BE2C (cell line): ENCODE data around the gene JMJD4. TPM values are rescaled to one million over a fixed set of nuclear protein-coding genes. Genes with fewer than 3 reads are reported as not detected.

Source experiments
- DNase-seq: peaks from one replicate; pipeline ENCODE4 v3.0.0-alpha.2; 2020
- H3K27me3 ChIP-seq: fragments of 250-450 bp; sonication (Bioruptor Pico); 2 replicates; pipeline ENCODE4 v1.5.1; 2020; ENCODE audit warnings: mild to moderate bottlenecking
- H3K36me3 ChIP-seq: fragments of 250-450 bp; sonication (Bioruptor Pico); 2 replicates; pipeline ENCODE4 v1.5.1; 2020; ENCODE audit warnings: mild to moderate bottlenecking
- H3K4me1 ChIP-seq: fragments of 250-450 bp; sonication (Bioruptor Pico); 2 replicates; pipeline ENCODE4 v1.5.1; 2020
- H3K4me3 ChIP-seq: 2 replicates; pipeline ENCODE4 v1.5.1; 2011; ENCODE audit warnings: low read depth, low read length
- H3K9me3 ChIP-seq: fragments of 250-450 bp; sonication (Bioruptor Pico); 2 replicates; pipeline ENCODE4 v1.5.1; 2020
- CTCF ChIP-seq: IDR thresholded peaks from 2 replicates; pipeline ENCODE4 v1.5.1; 2012; ENCODE audit warnings: mild to moderate bottlenecking, low read depth, low read length
- polyA plus RNA-seq: library from polyadenylated mRNA; unstranded; fragments of >200 nt; gene quantifications from one replicate; pipeline ENCODE4 v1.2.1, GENCODE V29; 2012; ENCODE audit warnings: low read depth, missing spikeins; ENCODE audit not compliant: insufficient read length, insufficient read depth

Gene JMJD4
- 38.7 TPM for polyA plus RNA-seq

- peak; percentile 95 for DNase-seq
- peak within 1 kb of the TSS; percentile 95 for H3K4me3 ChIP-seq
- no peak for TF ChIP-seq CTCF
- peaks cover 26% of the 10 kb centered on the region for H3K36me3 ChIP-seq
- no peaks in the 10 kb centered on the region for H3K27me3 ChIP-seq
- no peaks in the 10 kb centered on the region; the same call in 1 of the 2 replicates for H3K4me1 ChIP-seq
- H3K9me3 ChIP-seq: no peaks in the 10 kb centered on the region
Observed at GRCh38 chr1:227734856-227735538, at the start of gene JMJD4, which contains the start of gene SNAP47. TSS of gene JMJD4 (minus strand) at chr1:227735302. CDS start at chr1:227735273, 29 bp downstream. TSS of gene SNAP47 (plus strand) at chr1:227735435. CDS start at chr1:227747737, 12,302 bp downstream.

- H3K36me3 ChIP-seq: no peaks in the 10 kb centered on the region
- no peaks in the 10 kb centered on the region for H3K27me3 ChIP-seq
- no peak for TF ChIP-seq CTCF
- H3K4me3 ChIP-seq: no peak overlapping the region
- H3K9me3 ChIP-seq: no peaks in the 10 kb centered on the region
- H3K4me1 ChIP-seq: no peaks in the 10 kb centered on the region
- DNase-seq: no peak
Observed at GRCh38 chr1:227782226-227782625, 47.1 kb upstream of the JMJD4 start.

DNA sequence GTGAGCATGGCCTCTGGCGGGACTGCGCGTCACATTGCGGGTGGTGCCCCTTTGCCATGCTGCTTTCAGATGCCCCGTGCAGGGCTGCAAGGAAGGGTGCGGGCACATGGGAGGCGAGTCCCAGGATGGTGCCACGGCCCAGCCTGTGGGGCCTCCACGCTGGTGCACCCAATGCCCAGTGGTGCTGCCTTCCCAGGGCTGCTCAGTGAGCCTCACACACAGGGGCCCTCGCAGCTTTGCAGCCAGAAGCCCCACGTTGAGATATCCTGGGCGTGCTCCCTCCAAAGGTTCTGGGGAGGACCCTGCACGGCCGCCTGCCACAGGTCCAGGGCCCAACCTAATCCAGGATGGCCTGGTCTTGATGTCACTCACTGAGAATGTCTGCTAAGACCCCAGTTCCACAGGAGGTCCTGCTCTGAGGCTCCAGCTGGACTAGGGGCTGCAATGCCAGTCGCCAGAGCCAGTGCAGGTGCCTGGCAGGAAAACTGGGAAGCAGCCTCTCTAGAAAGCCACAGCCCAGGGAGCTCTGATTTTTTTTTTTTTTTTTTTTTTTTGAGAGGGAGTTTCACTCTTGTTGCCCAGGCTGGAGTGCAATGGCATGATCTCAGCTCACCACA is 46.3 kb upstream of the JMJD4 start:
- Histone ChIP-seq H3K4me3 (no peak overlapping the region), H3K4me1 (no peaks in the 10 kb centered on the region), H3K27me3 (no peaks in the 10 kb centered on the region), H3K9me3 (no peaks in the 10 kb centered on the region), H3K36me3 (no peaks in the 10 kb centered on the region)
- no peak for DNase-seq
- no peak for TF ChIP-seq CTCF

DNA sequence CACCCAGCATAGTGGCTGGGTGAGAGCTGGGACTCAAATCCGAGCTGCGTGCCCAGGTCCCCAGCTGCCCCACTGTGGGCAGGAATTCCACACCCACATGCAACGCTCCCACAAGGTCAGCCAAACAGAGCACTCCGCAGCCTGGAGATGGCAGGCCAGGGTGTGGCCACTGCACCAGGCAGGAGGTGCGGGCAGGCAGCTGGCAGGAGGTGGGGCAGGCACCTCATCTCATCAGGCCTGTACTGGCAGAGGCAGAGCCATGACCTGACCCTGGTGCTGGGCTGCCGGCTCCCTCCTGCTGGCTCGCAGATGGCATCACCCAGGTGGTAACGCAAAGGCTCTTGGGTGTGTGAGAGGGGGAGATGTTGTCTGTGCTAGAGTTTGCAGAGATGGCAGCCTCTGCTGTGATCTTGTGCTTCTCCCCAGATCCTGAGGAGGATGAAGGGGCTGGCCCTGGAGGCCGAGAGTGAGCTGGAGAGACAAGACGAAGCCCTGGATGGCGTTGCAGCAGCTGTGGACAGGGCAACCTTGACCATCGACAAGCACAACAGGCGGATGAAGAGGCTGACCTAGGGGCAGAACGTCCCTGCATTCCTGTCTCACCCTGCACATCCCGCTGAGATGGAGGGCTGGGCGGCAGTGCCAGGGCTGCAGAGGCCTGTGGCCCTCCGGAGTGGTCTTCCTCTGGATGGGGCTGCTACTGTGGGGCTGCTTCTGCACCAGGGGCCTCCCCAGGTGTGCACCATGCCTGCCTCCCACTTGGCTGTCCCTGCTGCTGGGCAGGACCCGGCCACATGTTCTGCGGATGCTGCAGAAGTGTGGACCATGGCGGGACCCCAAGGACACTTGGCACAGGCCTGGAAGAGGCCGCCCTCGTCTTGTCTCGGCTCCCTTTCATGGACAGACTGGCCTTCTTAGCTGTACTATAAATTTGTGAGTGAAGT is 45.3 kb upstream of the JMJD4 start:
- no peaks in the 10 kb centered on the region for H3K27me3 ChIP-seq
- H3K9me3 ChIP-seq: no peaks in the 10 kb centered on the region
- no peak overlapping the region for H3K4me3 ChIP-seq
- DNase-seq: no peak
- no peaks in the 10 kb centered on the region for H3K36me3 ChIP-seq
- TF ChIP-seq CTCF: no peak
- no peaks in the 10 kb centered on the region for H3K4me1 ChIP-seq

DNA sequence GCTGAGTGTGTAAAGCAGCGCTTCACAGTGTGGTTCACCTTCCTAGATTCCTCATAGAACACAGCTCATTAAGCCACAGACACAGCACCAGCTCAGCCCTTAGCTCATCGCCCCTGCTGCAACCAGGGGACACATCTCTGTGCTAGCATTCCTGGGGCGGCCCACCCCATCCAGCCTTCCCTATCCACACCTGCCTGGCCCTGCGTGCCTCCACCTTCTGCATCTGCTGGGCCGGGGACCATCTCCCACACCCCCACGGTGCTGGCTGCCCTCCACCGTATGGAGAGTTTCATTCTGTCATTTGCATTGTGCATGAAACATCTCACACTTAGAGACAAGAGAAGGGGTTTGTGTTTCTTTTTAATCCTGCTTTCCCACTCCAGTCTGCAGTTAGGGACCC is 44.6 kb upstream of the JMJD4 start:
- Histone ChIP-seq H3K4me1 (no peaks in the 10 kb centered on the region), H3K4me3 (no peak overlapping the region), H3K36me3 (no peaks in the 10 kb centered on the region), H3K9me3 (no peaks in the 10 kb centered on the region), H3K27me3 (no peaks in the 10 kb centered on the region)
- TF ChIP-seq CTCF: no peak
- DNase-seq: no peak
